Stimulated activated CD8-positive, alpha-beta memory T cell treated with anti-CD3 and anti-CD28 coated beads, Interleukin-7, amount 100 ng/mL, for 24 hours (primary cell): ENCODE data around the gene FKBP6.
"Not testable (repeated sequence)": the region's sequence is repeated elsewhere in the genome, so short reads cannot be mapped to it uniquely, and the experiment has no call there.

Experiments used
- DNase-seq: peaks from one replicate; pipeline ENCODE4 v3.0.0-alpha.2; 2020; ENCODE audit warnings: low read depth

The FKBP6 gene

GRCh38 chr7:73356159-73356558, 28.2 kb downstream of the FKBP6 start:
- DNase-seq, result no peak

GRCh38 chr7:73358590-73359275, 30.8 kb downstream of the FKBP6 start:
- no peak for DNase-seq

DNA sequence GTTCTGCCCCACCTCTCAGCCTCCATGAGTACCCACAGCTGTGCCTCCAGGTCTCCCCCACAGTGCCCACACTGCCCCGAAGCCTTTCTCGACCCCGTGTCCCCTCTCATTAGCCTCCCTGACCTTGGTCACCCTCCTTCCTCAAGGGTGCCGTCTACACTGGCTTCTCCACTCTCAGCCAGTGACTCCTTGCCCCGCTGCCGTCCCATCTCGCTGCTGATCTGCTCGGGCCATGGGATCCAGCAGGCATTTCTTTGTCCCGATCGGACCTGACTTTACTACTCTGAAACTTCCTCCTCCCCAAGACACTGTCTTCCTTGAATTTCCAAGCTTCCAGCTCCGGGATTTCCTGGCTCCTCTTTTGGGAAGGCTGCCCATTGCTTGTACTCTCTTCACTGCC, 31.3 kb downstream of the FKBP6 start:
- DNase-seq, result no peak

DNA sequence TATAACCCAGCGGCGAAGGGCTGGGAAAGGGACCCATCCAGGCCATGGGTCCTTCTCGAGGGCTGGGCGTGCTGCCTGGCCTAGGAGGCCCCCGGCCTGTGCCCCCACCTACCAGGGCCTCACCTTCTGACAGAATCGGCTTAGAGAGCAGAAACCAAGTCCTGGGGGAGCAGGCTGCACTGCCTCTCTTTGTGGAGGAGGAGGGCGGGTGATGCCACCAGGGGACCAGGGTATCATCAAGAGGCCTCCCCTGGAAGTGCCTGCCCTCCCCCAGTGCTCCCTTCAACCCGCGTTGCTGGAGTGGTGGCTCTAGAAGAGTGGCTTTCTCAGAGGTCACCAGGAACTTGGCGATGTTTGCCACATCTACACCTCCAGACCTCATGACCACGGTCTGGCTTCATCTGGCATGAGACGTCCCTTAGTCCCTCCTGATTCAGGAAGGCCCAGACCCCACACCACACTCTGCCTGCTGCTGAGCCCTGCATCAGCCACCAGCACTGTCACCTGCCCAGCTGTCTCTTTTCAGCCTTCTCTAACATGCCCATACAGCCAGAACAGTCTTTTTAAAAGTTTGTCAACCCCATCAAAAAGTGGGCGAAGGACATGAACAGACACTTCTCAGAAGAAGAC, 31.9 kb downstream of the FKBP6 start:
- no peak for DNase-seq

DNA sequence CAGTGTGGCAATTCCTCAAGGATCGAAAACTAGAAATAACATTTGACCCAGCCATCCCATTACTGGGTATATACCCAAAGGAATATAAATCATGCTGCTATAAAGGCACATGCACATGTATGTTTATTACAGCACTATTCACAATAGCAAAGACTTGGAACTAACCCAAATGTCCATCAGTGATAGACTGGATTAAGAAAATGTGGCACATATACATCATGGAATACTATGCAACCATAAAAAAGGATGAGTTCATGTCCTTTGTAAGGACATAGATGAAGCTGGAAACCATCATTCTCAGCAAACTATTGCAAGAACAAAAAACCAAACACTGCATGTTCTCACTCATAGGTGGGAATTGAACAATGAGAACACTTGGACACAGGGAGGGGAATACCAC, 32.6 kb downstream of the FKBP6 start:
- DNase-seq, result not testable (repeated sequence)

DNA sequence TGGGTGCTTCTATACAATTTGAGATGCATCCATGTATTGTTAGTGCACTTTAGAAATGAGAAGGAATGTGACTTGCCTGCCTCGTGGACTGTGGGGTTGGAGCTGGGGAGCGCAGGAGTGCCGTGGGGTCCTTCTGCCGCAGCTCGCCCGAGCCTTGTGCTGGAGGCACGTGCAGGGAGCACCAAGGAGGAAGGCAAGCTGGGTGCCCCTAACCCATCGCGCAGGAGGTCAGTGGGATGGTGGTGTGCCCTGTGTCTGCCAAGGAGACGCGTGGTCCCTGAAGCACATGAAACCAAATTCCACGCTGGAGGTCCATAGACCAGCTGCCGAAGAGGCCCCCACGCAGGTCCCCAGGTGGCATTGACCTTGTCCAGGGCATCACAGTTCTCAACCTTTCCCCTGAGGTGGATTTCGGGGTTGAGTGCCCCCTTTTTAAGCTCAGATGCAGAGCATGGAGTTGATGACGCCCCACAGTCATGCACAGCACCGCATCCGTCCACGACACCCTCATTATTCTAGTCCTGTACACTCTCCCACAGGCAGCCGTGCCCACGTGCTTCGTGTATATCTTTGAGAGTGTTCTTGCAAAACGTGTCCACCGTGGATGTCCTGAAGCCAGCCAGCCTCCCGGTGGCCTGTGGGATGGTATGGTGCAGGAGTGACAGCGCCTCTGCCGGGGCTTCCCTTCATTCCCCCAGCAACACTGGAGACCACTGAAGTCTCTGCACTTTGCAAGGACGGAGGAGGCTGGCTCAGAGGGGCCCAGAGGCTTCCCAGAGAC, 35.5 kb downstream of the FKBP6 start:
- DNase-seq, result no peak

DNA sequence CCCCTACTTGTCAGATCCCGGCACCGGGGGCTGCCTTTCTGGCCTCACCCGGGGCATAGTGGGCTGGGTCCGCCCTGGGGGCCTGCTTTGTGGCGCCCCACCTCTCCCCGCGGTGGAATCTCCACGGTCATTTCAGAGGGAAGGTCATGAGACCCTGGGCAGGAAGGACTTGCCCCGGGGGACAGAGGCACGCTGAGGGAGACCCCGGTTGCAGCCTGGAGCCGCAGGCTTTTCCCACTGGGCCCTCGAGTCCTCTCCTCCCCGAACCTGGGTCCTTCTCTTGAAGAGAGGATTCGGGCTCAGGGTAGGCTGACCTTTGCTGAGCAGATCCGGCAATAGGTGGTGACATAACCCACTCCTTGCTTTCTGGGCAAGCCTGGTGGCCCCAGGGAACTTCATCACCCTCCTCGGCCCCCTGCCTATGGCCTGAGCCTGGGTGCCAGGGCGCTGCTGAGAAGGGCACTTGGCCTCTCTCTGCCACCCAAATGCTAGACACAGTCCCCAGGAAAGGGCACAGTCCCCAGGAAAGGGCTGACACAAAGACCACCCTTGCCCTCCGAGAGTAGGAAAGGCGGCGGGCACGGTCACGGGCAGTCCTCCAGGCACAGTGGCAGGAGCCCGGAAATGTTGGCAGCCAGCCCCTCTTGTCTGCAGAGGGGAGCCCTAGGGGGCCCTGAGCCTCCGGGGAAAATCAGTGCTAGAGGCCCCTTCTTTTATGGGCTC, 36.2 kb downstream of the FKBP6 start:
- DNase-seq, result no peak

DNA sequence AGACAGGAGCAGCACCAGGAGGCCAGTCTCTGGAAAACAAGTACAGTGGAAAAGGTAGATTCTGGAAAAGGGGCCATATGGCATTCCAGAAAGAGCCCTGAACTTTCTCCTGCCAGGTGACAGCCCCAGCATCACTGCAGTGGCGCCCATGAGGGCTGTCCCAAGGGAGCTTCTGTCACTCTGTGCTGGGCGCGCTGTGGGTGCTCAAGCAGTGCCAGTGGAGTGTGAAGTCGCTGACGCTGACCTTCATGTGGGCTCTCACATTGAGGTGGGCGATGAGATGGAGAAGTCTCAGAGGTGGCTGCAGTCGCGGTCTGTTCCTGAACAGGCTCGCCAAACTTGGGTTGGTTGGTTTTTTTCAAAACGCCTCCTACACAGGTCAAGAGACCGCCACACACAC, 38.2 kb downstream of the FKBP6 start:
- no peak for DNase-seq

DNA sequence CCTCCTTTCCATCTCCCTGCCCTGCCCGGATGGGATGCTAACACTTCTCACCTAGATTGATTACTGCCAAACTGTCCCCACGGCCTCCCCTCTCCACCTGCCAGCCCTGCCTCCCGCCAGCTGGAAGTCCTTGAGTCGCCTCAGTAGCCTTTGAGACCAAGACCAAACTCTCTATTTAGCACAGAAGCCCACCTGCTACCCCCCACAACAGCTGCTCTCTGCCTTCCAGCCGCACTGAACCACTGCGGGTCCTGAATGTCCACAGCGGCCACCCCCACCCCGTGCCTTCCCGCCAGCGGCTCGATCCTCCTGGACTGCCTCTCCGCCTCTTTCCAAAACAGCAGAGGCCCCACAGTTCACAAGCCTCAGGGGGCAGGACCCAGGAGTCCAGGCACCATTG, 39.0 kb downstream of the FKBP6 start:
- no peak for DNase-seq

DNA sequence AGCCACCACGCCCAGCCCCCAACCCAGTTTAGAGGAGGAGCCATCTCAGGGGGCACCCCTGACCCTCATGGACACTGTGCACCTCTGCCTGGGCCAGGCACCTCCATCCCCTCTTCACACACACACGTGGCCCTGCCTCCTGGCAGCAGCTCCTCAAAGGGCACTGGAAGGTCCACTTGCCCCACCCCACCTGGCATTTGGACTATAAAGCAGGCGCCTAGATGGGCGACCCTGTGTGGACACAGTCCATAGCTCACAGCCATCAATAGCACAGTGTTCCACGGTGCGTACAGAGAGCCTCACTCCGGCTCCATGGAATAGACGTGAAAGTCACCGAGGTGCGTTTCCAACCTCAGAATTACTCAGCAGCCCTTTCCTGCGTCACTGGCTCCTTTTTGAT, 41.0 kb downstream of the FKBP6 start:
- DNase-seq, result no peak

GRCh38 chr7:73369622-73370021, 41.7 kb downstream of the FKBP6 start:
- DNase-seq, result no peak

DNA sequence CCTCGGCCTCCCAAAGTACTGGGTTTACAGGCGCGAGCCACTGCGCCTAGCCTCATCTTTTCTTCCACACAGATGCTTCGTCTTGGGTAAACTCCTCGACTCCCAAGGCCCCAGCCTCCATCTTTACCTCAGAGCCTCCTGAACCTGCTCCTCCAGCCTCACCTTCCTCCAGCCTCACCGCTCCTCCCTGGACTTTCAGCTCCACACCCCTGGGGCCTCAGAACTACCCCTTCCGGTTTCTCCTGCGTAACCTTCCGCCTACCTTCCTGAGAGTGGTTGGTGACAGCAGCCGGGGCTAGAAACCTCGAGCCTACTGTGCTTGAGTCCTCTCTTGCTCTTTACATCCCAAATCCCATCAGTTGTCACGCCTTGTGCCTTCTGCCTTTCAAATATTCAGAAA, 45.8 kb downstream of the FKBP6 start:
- DNase-seq, result no peak

- DNase-seq, result not testable (repeated sequence)
These were observed 48.3 kb downstream of the FKBP6 start for GRCh38 chr7:73376262-73376661.

GRCh38 chr7:73376671-73377412, 48.9 kb downstream of the FKBP6 start:
- no peak for DNase-seq

- DNase-seq, result not testable (repeated sequence)
These were observed 49.6 kb downstream of the FKBP6 start for GRCh38 chr7:73377413-73378200.

GRCh38 chr7:73382934-73383503, 55.1 kb downstream of the FKBP6 start:
- DNase-seq, result no peak

DNA sequence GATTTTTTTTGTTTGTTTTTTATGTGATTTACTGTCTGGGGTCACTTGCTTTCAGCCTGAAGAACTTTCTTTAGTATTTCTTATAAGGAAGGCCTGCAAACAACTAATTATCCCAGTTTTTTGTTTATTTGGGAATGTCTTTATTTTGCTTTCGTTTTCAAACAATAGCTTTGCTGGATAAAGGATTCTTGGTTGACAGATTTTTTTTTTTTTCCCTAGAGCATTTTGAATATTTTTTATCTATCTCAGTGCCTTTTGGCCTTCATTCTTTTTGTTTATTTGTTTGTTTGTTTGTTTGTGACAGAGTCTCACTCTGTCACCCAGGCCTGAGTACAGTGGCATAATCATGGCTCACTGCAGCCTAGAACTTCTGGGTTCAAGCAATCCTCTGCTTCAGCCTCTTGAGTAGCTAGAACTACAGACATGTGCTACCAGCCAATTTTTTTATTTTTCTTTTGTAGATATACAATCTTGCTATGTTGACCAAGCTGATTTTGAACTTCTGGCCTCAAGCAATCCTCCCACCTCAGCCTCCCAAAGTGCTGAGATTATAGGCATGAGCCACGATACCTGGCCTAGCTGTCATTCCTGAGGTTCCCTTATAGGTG, 59.4 kb downstream of the FKBP6 start:
- no peak for DNase-seq

GRCh38 chr7:73387908-73388414, 60.0 kb downstream of the FKBP6 start:
- no peak for DNase-seq

DNA sequence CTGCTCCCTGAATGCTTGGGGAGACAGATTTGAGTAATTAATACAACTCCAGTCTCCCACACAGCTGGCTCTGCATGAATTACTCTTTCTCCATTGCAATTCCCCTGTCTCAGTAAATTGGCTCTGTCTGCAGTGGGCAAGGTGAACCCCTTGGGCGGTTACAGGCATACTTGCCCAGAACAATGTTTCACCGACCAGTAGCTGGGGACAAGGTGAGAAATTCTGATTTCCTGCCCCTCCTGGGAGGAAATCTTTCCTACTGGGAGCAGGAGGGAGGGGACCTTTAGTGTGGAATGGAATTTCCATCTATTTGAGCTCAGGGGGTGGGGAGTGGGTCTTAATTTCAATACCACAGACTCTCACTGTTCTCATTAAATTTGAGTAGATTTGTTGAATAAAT, 63.4 kb downstream of the FKBP6 start:
- DNase-seq, result no peak

DNA sequence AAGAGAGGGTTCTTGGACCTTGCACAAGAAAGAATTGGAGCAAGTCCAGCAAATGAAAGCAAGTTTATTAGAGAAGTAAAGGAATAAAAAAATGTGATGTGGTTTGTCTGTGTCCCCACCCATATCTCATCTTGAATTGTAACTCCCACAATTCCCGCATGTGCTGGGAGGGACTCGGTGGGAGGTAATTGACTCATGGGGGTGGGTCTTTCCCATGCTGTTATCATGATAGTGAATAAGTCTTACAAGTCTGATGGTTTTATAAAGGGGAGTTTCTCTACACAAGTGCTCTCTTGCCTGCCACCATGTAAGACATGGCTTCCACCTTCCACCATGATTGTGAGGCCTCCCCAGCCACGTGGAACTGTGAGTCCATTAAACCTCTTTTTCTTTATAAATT, 66.5 kb downstream of the FKBP6 start:
- DNase-seq, result no peak
